IgD-negative memory B cell (primary cell): Measurements from ENCODE around the gene NEO1. TPM values are rescaled to one million over a fixed set of nuclear protein-coding genes. Genes with fewer than 3 reads are reported as not detected.

Experiments
- H3K27ac Mint-ChIP-seq, 3 donors: one replicate each; pipeline ENCODE4 v1.8.0; 2020 to 2022; ENCODE audit warnings: mild to moderate bottlenecking in 3 of 3, mixed read lengths in 3 of 3, moderate library complexity in 1 of 3
- H3K27me3 Mint-ChIP-seq: one replicate; pipeline ENCODE4 v1.8.0; 2021; ENCODE audit warnings: mixed read lengths
- H3K36me3 Mint-ChIP-seq: one replicate; pipeline ENCODE4 v1.8.0; 2020; ENCODE audit warnings: mild to moderate bottlenecking, mixed read lengths
- H3K4me1 Mint-ChIP-seq, 3 donors: one replicate each; pipeline ENCODE4 v1.8.0; 2020 to 2022; ENCODE audit warnings: mixed read lengths in 3 of 3, mild to moderate bottlenecking in 1 of 3
- H3K4me3 Mint-ChIP-seq, 4 donors: one replicate each; pipeline ENCODE4 v1.8.0; 2020 to 2022; ENCODE audit warnings: mild to moderate bottlenecking in 4 of 4, mixed read lengths in 4 of 4, moderate library complexity in 3 of 4
- H3K9me3 Mint-ChIP-seq, 3 donors: one replicate each; pipeline ENCODE4 v1.8.0; 2020 to 2021; ENCODE audit warnings: mixed read lengths in 3 of 3, mild to moderate bottlenecking in 1 of 3
- polyA plus RNA-seq: library from polyadenylated mRNA; unstranded; fragments of 300-500 nt; fragmentation: Illumina TruSeq; gene quantifications from one replicate; pipeline ENCODE4 v1.2.3, GENCODE V29; 2021

Gene NEO1
- polyA plus RNA-seq, 1 donor from 2014 or later: 1.6 TPM

DNA sequence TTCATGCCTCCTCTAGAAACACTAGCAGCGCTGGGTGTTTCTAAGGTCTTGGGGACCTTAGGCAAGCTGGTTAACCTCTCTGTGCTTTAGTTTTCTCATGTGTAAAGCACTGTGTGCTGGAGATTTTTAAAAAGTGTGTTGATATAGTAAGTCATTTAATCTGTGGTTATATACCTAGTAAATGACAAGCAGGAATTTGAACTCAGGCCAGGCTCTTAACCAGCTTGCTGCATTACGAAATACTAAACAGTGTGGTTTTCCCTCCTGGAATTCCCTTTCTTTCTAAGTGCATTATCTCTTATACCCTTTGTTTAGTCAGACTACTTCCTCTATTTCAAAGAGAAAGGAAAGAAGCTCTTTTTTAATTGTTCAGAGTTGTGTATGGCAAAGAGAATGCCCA, 26.5 kb downstream of the NEO1 start:
- H3K4me1 Mint-ChIP-seq: peaks cover 1 to 5% (median 4%) of the 10 kb centered on the region in 3 donors

DNA sequence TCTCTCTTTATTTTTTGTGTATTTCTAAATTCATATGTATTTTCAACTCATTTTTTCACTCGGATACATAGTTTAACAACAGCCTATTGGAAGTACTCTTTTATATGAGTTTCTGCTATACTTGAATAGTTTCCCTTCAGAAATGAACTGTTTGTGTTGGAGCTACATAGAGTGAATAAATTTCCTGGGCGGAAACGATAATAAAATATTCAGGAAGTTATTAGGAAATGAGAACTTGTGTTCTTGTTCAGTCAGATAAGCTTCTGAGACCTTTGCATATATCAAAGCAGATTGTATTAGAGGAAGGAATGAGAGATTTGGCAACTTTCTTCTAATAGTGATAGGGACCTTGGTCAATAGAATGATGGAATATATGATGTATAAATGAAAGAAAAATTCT, 27.3 kb downstream of the NEO1 start:
- peaks cover 1 to 5% (median 4%) of the 10 kb centered on the region in 3 donors for H3K4me1 Mint-ChIP-seq
- H3K36me3 Mint-ChIP-seq: no peaks in the 10 kb centered on the region
- H3K27me3 Mint-ChIP-seq: peaks cover 3% of the 10 kb centered on the region
- no peak overlapping the region for H3K27ac Mint-ChIP-seq
- no peaks in the 10 kb centered on the region for H3K9me3 Mint-ChIP-seq
- H3K4me3 Mint-ChIP-seq: no peak overlapping the region

More for the DNA sequence above, 26.5 kb downstream of the NEO1 start:
- Mint-ChIP-seq H3K27ac (no peak overlapping the region), H3K27me3 (peaks cover 3% of the 10 kb centered on the region), H3K9me3 (no peaks in the 10 kb centered on the region), H3K4me3 (no peak overlapping the region), H3K36me3 (no peaks in the 10 kb centered on the region)

DNA sequence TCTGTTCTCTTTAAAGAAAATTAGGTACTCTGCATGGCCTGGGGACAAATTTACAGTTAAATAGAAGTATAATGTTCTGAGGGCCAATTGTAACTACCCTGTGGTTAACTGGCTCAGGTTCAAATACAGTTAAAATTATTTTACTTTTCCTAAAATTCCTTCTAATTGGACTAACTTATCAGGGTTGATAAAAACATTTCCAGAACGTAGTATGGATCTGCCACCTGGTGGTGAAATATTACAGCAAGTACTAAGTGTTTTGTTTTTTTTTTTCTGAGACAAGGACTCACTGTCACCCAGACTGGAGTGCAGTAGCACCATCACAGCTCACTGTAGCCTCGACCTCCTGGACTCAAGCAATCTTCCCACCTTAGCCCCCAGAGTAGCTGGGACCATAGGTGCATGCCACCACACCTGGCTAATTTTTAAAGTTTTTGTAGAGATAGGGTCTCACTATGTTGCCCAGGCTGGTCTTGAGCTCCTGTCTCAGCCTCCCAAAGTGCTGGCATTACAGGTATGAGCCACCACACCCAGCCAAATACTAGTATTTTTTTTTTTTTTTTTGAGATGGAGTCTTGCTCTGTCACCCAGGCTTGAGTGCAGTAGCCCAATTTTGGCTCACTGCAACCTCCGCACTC, 29.2 kb downstream of the NEO1 start:
- H3K27ac Mint-ChIP-seq: no peak overlapping the region
- H3K9me3 Mint-ChIP-seq: no peaks in the 10 kb centered on the region
- no peak overlapping the region for H3K4me3 Mint-ChIP-seq
- H3K27me3 Mint-ChIP-seq: peaks cover 4% of the 10 kb centered on the region
- H3K4me1 Mint-ChIP-seq: peaks cover 1 to 5% (median 4%) of the 10 kb centered on the region in 3 donors
- H3K36me3 Mint-ChIP-seq: no peaks in the 10 kb centered on the region

DNA sequence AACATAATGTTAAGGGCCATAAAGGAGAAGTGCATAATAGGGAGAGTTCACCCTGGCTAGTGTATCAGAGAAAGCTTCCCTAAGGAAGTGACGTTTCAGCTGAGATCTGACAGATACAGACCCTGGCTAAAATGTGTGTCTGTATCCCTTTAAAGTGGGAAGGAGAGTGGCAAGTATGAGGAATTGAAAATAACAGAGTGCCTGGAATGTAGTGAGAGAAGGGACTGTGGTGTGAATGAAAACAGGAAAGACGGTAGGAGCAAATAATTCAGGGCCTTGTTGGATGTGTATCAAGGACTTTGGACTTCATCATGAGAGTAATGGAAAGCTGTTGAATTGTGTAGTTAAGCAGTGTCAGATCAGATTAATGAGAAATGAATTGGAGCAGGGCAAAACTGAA, 30.5 kb downstream of the NEO1 start:
- no peak overlapping the region for H3K4me3 Mint-ChIP-seq
- H3K27me3 Mint-ChIP-seq: peaks cover 4% of the 10 kb centered on the region
- no peak overlapping the region for H3K27ac Mint-ChIP-seq
- no peaks in the 10 kb centered on the region for H3K36me3 Mint-ChIP-seq
- peaks cover 1 to 5% (median 4%) of the 10 kb centered on the region in 3 donors for H3K4me1 Mint-ChIP-seq
- no peaks in the 10 kb centered on the region for H3K9me3 Mint-ChIP-seq

DNA sequence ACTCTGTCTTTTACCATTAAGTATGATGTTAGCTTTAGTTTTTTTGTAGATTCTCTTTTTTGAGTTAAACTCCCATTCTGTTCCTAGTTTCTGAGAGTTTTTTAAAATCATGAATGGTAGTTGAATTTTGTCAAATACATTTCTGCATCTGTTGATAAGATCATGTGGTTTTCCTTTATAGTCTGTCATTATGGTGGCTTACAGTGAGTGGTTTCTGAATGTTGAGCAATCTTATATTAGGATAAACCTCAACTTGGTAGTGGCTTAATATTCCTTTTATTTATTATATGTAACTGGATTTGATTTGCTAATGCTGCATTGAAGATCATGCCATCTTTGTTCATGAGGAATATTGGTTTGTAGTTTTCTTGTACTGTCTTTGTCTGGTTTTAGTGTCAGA, 34.8 kb downstream of the NEO1 start:
- H3K27me3 Mint-ChIP-seq: peaks cover 6% of the 10 kb centered on the region
- no peaks in the 10 kb centered on the region for H3K9me3 Mint-ChIP-seq
- no peak overlapping the region for H3K4me3 Mint-ChIP-seq
- H3K27ac Mint-ChIP-seq: no peak overlapping the region
- no peaks in the 10 kb centered on the region for H3K36me3 Mint-ChIP-seq
- H3K4me1 Mint-ChIP-seq: no peaks in the 10 kb centered on the region

DNA sequence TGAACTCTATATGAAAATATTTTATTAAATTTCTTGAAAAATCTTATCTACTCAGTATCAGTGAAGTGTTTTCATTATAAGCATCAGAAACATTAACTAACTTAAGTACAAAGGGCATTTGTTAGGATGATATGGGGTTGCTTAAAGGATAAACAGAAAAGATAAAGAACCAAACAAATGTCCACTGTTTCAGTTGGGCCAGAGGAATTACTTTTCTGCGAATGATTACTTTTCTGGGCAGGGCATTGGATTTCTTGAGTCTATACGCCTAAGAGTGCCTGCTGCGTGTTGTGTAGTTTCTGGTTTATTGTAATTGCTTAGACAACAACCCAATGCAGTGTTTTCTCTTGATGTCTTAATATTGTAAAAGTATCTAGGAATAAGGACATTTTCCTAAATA, 52.8 kb downstream of the NEO1 start:
- no peaks in the 10 kb centered on the region for H3K36me3 Mint-ChIP-seq
- peak overlapping the region in 1 of 3 donors; percentile 2 for H3K27ac Mint-ChIP-seq
- H3K27me3 Mint-ChIP-seq: no peaks in the 10 kb centered on the region
- H3K9me3 Mint-ChIP-seq: no peaks in the 10 kb centered on the region
- H3K4me1 Mint-ChIP-seq: no peaks in the 10 kb centered on the region
- no peak overlapping the region for H3K4me3 Mint-ChIP-seq

DNA sequence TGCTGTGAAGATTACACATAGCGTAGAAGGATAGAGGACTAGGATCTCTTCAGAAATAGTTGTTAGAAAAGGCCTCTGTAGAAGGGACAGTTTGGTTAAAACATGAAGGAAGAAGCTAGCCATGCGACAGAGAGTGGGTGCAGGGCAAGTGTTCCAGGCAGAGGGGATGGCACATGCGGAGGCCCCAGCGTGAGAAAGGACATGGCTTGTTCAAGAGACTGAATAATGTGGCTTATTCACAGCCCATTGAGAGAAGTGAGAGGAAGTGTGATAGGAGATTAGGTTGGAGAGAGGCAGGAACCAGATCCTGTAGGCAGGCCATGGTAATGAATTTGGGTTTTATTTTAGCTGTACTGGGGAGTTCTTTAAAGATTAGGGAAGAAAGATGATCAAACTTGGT, 56.4 kb downstream of the NEO1 start:
- Mint-ChIP-seq H3K4me1 (peaks cover 0 to 2% (median 0%) of the 10 kb centered on the region in 3 donors), H3K36me3 (no peaks in the 10 kb centered on the region)

DNA sequence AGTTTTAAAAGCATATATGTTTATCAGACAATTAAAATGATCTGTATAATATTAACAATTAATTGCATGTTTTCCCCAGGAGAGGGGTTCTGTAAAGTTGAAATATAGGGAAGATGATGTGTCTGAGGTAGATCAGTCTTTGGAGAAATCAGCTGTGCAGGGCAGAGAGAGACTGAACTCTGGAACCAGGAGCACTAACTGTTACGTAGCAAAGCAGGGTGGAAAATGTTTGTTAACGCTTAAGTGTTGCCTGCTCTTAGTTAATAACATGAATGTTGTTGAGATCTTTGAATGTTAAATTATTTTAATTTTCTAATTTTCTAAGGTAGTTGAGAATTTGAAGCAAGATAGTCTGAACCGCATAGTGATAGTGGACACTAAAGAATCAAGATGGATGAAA, 57.5 kb downstream of the NEO1 start:
- no peak overlapping the region for H3K4me3 Mint-ChIP-seq
- H3K36me3 Mint-ChIP-seq: peaks cover 3% of the 10 kb centered on the region
- H3K27me3 Mint-ChIP-seq: no peaks in the 10 kb centered on the region
- peaks cover 0 to 2% (median 0%) of the 10 kb centered on the region in 3 donors for H3K4me1 Mint-ChIP-seq
- H3K9me3 Mint-ChIP-seq: no peaks in the 10 kb centered on the region
- no peak overlapping the region for H3K27ac Mint-ChIP-seq

More for the DNA sequence above, 56.4 kb downstream of the NEO1 start:
- H3K4me3 Mint-ChIP-seq: no peak overlapping the region
- H3K9me3 Mint-ChIP-seq: no peaks in the 10 kb centered on the region
- H3K27ac Mint-ChIP-seq: no peak overlapping the region
- no peaks in the 10 kb centered on the region for H3K27me3 Mint-ChIP-seq

DNA sequence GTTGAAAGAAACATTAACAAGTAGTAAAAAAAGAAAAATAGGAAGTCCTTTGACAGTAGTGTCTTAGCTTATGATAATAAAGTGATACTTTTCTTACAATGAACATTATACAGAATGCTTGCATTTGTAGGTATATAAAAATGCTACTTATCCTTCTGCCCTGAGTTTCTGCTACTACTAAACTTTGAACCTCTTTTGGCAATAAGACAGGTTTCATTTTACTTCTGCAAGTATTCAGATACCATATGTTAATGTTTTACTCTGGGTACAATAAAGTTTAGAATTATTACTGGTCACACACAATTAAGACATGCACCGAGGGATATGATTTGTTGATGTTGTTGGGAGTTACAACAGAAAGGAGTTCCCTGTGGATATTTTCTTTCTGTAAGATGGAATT, 57.9 kb downstream of the NEO1 start:
- Mint-ChIP-seq H3K4me1 (peaks cover 0 to 2% (median 0%) of the 10 kb centered on the region in 3 donors), H3K27ac (no peak overlapping the region)

DNA sequence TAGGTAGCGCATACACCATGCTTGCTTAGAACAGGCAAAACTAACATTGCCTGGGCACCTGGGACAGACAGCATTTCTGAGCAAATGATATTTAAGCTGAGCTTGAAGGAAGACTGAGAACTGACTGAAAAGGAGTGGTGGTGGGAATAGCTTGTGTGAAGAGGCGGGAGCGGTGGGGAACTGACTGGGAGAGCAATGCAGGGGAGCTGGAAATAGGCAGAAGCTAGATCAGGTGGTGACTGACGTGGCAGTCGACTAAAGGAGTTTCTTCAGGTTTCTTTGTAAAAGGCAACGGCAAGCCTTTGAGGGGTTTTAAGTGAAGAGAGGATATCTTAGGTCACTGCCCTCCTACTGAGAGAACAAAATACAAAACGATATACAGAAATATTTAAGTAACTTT, 61.8 kb downstream of the NEO1 start:
- H3K36me3 Mint-ChIP-seq: peaks cover 3% of the 10 kb centered on the region
- H3K4me3 Mint-ChIP-seq: no peak overlapping the region
- no peak overlapping the region for H3K27ac Mint-ChIP-seq
- H3K9me3 Mint-ChIP-seq: no peaks in the 10 kb centered on the region
- no peaks in the 10 kb centered on the region for H3K27me3 Mint-ChIP-seq
- peaks cover 0 to 2% (median 0%) of the 10 kb centered on the region in 3 donors for H3K4me1 Mint-ChIP-seq

More for the DNA sequence above, 57.9 kb downstream of the NEO1 start:
- Mint-ChIP-seq H3K4me3 (no peak overlapping the region), H3K27me3 (no peaks in the 10 kb centered on the region), H3K36me3 (peaks cover 3% of the 10 kb centered on the region), H3K9me3 (no peaks in the 10 kb centered on the region)

DNA sequence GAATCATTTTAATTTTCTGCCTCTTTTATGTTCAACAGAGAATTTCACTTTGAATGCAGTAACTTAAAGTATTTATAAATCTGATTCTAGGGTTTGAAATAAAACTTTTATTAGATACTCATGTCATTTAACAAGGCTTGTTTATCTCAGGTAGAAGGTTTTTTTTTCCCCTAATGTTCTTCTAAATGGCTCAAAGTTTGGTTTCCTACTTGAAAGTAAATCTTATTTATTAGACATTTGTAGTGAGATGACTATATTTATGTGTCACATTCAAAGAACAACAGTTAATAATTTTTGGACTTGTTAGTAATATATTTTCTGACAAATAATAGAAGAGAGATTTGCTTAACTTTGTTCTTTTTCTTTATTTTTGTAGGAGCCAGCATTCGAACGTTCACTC, 63.9 kb downstream of the NEO1 start:
- Mint-ChIP-seq H3K9me3 (no peaks in the 10 kb centered on the region), H3K4me1 (peaks cover 0 to 2% (median 0%) of the 10 kb centered on the region in 3 donors), H3K4me3 (no peak overlapping the region), H3K27me3 (no peaks in the 10 kb centered on the region), H3K36me3 (peaks cover 3% of the 10 kb centered on the region), H3K27ac (no peak overlapping the region)

DNA sequence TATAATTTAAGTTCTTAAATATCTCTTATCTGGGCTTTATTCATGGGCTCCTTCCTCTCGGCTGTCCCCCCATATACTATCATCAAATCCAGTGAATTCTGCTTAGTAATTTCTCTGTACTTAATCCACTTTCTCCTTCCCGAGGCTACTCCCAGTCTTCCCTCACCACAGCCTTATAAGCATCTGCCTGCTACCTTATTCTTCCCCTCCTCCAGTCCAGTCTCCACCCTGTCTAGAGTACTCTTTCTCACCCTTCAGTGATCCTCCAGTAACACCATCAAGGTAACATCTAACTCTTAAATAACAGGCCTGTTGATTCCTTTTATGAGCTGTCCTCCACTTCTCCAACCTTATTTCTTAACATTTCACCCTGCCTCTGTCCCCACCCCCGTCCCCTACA, 65.8 kb downstream of the NEO1 start:
- H3K36me3 Mint-ChIP-seq: peaks cover 3% of the 10 kb centered on the region
- no peak overlapping the region for H3K4me3 Mint-ChIP-seq
- no peaks in the 10 kb centered on the region for H3K4me1 Mint-ChIP-seq
- H3K9me3 Mint-ChIP-seq: no peaks in the 10 kb centered on the region
- H3K27me3 Mint-ChIP-seq: no peaks in the 10 kb centered on the region
- H3K27ac Mint-ChIP-seq: no peak overlapping the region

DNA sequence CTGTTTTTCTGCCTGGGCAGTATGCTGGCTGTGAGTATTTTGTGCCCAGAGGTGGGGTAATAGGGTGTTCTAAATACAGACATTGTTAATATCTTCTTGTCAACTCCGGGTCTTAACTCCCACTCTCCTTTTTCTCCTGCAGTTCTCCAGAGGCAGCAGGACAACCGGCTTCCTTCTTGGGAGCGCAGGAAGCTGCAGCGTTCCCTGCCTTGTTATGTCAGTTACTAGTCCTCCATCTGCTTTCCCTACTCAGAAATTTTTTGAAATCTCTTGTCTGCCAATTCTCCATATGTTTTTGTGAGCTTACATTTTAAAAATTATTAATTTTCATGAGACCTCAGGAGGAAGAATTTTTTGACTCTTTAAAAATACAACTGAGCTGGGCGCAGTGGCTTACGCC, 67.2 kb downstream of the NEO1 start:
- no peaks in the 10 kb centered on the region for H3K27me3 Mint-ChIP-seq
- H3K4me1 Mint-ChIP-seq: no peaks in the 10 kb centered on the region
- H3K36me3 Mint-ChIP-seq: peaks cover 2% of the 10 kb centered on the region
- H3K27ac Mint-ChIP-seq: no peak overlapping the region
- no peaks in the 10 kb centered on the region for H3K9me3 Mint-ChIP-seq
- no peak overlapping the region for H3K4me3 Mint-ChIP-seq

DNA sequence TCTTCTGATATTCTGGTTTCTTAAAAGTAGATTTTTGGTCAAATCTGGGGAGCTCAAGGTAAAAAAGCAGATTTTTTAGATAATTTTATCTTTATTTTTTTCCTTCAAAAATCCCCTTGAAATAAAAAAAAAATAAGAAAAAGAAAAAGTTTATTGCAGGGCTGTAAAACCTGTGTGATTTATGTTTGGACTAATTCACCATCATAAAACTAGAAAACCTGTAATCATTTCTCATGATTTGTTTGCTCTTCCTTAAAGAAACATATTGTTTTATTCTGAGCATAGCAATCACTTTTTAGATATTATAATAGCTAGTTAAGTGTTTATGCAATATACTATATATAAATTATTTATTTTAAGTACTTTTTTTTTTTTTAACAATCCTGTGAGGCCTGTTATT, 68.0 kb downstream of the NEO1 start:
- H3K4me1 Mint-ChIP-seq: no peaks in the 10 kb centered on the region
- no peaks in the 10 kb centered on the region for H3K9me3 Mint-ChIP-seq
- no peak overlapping the region for H3K27ac Mint-ChIP-seq
- H3K4me3 Mint-ChIP-seq: no peak overlapping the region
- no peaks in the 10 kb centered on the region for H3K27me3 Mint-ChIP-seq
- H3K36me3 Mint-ChIP-seq: peaks cover 2% of the 10 kb centered on the region

DNA sequence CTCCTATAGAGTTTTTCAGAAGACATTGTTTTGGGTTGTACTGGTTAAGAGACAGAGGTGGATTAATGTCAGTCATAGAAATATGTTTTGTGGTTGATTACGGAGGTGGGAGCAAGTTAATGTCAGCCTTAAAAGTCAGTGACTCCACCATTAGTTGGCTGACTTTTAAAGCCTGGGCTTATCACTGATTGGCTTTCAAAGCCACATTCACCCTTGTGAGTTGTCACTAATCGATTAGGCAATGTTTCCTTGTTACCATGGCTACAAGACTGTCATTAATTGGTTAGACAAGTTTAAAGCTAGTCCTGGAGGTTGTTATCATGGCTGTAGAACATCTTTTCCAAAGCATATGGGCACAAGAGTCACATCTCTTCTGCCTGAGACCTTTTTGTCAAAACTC, 73.0 kb downstream of the NEO1 start:
- no peaks in the 10 kb centered on the region for H3K9me3 Mint-ChIP-seq
- H3K4me1 Mint-ChIP-seq: peaks cover 0 to 1% (median 0%) of the 10 kb centered on the region in 3 donors
- H3K27ac Mint-ChIP-seq: no peak overlapping the region
- no peaks in the 10 kb centered on the region for H3K27me3 Mint-ChIP-seq
- H3K36me3 Mint-ChIP-seq: peaks cover 4% of the 10 kb centered on the region
- no peak overlapping the region for H3K4me3 Mint-ChIP-seq

DNA sequence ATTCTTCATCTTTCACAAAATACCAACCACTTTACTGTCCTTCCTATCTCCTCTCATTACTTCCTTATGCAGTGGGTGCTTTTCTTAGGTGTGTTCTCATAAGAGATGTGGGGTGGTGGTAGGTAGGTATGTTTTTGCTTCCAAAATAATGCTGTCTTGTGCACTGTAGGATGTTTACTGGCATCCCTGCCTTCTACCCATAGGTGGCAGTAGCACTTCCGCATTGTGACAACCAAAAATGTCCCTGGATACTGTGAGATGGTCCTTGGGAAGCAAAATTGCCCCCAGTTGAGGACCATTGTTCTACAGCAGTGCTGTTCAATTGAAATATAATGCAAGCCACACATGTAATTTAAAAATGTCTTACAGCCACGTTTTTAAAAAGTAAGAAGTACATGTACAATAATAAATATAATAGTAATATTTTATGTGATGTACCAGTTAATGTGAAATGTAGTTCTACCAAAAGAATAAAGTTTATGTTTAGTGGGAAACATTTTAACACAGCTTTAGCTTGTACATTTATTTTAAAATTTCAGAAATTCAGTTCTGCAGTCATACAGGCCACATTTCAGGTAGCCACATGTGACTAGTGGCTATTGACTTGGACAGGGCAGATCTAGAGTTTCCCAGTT, 75.2 kb downstream of the NEO1 start:
- Mint-ChIP-seq H3K36me3 (peaks cover 6% of the 10 kb centered on the region), H3K4me1 (peaks cover 0 to 1% (median 0%) of the 10 kb centered on the region in 3 donors), H3K27ac (peak overlapping the region in 1 of 3 donors; percentile 34), H3K4me3 (no peak overlapping the region), H3K9me3 (no peaks in the 10 kb centered on the region), H3K27me3 (no peaks in the 10 kb centered on the region)
